Esophagus squamous epithelium (tissue), 5 donors: Measurements from ENCODE around the gene TMEM258. TPM values are rescaled to one million over a fixed set of nuclear protein-coding genes. Genes with fewer than 3 reads are reported as not detected.

ENCODE experiments used
- DNase-seq: peaks from one replicate; lab custom pipeline; 2025; lab: John Stamatoyannopoulos, UW
- H3K27ac ChIP-seq, 4 donors: fragments of 200-600 bp; sonication (generic); one replicate each; pipeline ENCODE4 v1.5.1; 2016 to 2019; ENCODE audit warnings: mild to moderate bottlenecking in 1 of 4
- H3K27me3 ChIP-seq, 4 donors: fragments of 200-600 bp; sonication (generic); 1 replicate in 3 of 4; 2 replicates in 1 of 4; pipeline versions ENCODE4 v1.5.1 to v1.6.0; 2017 to 2021; ENCODE audit warnings: antibody characterized with exemption in 1 of 4
- H3K36me3 ChIP-seq, 3 donors: fragments of 200-600 bp; sonication (generic); one replicate each; pipeline ENCODE4 v1.5.1; 2016 to 2019
- H3K4me1 ChIP-seq, 3 donors: fragments of 200-600 bp; sonication (generic); one replicate each; pipeline ENCODE4 v1.5.1; 2017 to 2019
- H3K4me3 ChIP-seq, 4 donors: fragments of 200-600 bp; sonication (generic); 1 replicate in 3 of 4; 2 replicates in 1 of 4; pipeline ENCODE4 v1.5.1; 2016 to 2019; ENCODE audit warnings: mild to moderate bottlenecking in 2 of 4, moderate library complexity in 1 of 4
- H3K9me3 ChIP-seq, 3 donors: fragments of 200-600 bp; sonication (generic); one replicate each; pipeline ENCODE4 v1.5.1; 2016 to 2019
- POLR2A ChIP-seq, 4 donors: fragments of 450-650 bp; IDR thresholded peaks; one replicate each; pipeline ENCODE4 v1.6.1; 2017; ENCODE audit warnings: antibody characterized with exemption in 4 of 4, mild to moderate bottlenecking in 4 of 4, moderate library complexity in 3 of 4
- WGBS, 2 donors: methylation state at CpG; one replicate each; pipeline ENCODE4 v1.1.5; 2018; 5-methylcytosine and 5-hydroxymethylcytosine counted together
- intact Hi-C: fragments of 100-400 bp; cut with DNase I; formaldehyde crosslinking; loops from one replicate; pipeline ENCODE4 v1.15.0; 2022
- total RNA-seq, 4 donors: library from RNA; depleted of rRNA; stranded (reverse); fragments of >200 nt; gene quantifications; one replicate each; pipeline ENCODE4 v1.1.0, GENCODE V29; 2016
- TF ChIP-seq, protein P1 (sequence below), 6 experiments: fragments of 450-650 bp in 4 of 6; fragments of 200-600 bp in 2 of 6; sonication (generic) in 2 of 6; IDR thresholded peaks; one replicate each; pipeline ENCODE4 v1.5.1; 2016 to 2019; ENCODE audit warnings: antibody characterized with exemption in 6 of 6, mild to moderate bottlenecking in 4 of 6, moderate library complexity in 4 of 6
- donor health status: DM: yes; HTN: yes; CAD: no.

TMEM258 gene
- total RNA-seq, 4 donors from 2014 or later: 32.3 to 54.2 (median 37.9) TPM

DNA sequence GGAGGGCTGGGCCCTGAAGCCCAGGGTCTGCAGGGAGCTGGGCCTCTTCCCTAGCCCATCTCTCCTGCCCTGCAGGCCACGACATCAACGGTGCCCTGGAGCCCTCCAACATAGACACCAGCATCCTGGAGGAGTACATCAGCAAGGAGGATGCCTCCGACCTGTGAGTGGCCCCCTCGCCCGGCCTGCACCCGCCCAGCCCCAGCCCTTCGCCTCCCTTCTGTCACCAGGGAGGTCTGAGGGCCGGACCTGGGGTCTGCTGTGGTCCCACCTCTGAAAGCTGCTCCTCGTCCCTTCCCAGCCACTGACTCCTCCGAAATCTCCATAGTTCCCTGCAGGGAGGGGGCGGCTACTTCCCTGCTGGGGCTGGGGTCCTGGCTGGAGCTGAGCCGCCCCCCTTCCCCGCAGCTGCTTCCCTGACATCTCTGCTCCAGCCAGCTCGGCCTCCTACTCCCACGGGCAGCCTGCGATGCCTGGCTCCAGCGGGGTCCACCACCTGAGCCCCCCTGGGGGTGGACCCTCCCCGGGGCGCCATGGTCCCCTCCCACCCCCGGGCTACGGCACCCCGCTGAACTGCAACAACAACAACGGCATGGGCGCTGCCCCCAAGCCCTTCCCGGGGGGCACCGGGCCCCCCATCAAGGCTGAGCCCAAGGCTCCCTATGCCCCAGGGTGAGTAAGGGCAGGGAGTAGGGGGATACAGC lies 26.7 kb downstream of the TMEM258 start:
- H3K4me3 ChIP-seq: no peak overlapping the region
- DNase-seq: no peak
- no peaks in the 10 kb centered on the region for H3K36me3 ChIP-seq
- 84 to 87% methylated on average over 6 to 8 of the region's 26 CpGs for WGBS, 2 donors
- TF ChIP-seq, protein P1, sequence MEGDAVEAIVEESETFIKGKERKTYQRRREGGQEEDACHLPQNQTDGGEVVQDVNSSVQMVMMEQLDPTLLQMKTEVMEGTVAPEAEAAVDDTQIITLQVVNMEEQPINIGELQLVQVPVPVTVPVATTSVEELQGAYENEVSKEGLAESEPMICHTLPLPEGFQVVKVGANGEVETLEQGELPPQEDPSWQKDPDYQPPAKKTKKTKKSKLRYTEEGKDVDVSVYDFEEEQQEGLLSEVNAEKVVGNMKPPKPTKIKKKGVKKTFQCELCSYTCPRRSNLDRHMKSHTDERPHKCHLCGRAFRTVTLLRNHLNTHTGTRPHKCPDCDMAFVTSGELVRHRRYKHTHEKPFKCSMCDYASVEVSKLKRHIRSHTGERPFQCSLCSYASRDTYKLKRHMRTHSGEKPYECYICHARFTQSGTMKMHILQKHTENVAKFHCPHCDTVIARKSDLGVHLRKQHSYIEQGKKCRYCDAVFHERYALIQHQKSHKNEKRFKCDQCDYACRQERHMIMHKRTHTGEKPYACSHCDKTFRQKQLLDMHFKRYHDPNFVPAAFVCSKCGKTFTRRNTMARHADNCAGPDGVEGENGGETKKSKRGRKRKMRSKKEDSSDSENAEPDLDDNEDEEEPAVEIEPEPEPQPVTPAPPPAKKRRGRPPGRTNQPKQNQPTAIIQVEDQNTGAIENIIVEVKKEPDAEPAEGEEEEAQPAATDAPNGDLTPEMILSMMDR (IDR thresholded peaks at IDR 0.05): no peak
- no peak for TF ChIP-seq POLR2A (IDR thresholded peaks at IDR 0.05)
- peaks cover 0 to 56% (median 0%) of the 10 kb centered on the region in 4 donors for H3K27me3 ChIP-seq
- H3K4me1 ChIP-seq: no peaks in the 10 kb centered on the region
- H3K9me3 ChIP-seq: no peaks in the 10 kb centered on the region
- no peak overlapping the region for H3K27ac ChIP-seq
- intact Hi-C loops: no loop called here

DNA sequence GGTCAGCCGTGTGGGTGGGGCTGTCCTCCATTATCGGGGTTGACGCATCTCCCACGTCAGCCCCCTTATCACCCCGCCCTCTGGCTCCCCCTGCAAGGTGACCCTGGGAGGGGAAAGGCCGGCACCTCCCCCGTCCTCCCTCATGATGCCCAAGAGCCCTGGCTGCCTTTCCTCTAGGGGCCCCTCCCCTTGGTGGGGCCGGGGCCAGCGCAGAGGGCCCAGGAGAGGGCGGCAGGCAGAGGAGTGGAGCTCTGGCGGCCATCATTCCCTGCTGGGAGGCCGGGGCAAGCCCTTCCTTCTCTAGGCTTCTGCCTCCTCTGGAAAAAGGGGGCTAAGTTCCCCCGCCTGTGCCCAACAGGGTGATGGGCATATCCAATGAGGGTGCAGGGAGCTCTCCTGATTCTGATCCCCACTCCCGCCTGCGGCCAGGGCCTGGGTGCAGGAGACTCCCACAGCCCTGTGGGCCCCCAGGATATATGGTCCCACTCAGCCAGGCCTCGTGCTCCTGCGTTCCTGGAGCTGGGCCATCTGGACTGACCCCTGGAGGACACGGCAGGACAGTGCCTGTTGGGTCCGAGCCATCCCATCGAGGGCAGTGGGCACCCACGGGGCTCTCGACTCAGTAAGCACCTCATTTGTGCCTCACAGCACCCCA lies 27.7 kb downstream of the TMEM258 start:
- DNase-seq: no peak
- Histone ChIP-seq H3K27ac (no peak overlapping the region), H3K4me3 (no peak overlapping the region), H3K4me1 (no peaks in the 10 kb centered on the region), H3K27me3 (peaks cover 0 to 62% (median 0%) of the 10 kb centered on the region in 4 donors), H3K9me3 (no peaks in the 10 kb centered on the region), H3K36me3 (no peaks in the 10 kb centered on the region)
- no peak for TF ChIP-seq POLR2A (IDR thresholded peaks at IDR 0.05)
- TF ChIP-seq, protein P1 (IDR thresholded peaks at IDR 0.05): no peak
- intact Hi-C loops: no loop called here
- WGBS, 2 donors: 28% methylated on average over 4 of the region's 22 CpGs; no CpG with 5 or more reads in 1 of the 2 donors

DNA sequence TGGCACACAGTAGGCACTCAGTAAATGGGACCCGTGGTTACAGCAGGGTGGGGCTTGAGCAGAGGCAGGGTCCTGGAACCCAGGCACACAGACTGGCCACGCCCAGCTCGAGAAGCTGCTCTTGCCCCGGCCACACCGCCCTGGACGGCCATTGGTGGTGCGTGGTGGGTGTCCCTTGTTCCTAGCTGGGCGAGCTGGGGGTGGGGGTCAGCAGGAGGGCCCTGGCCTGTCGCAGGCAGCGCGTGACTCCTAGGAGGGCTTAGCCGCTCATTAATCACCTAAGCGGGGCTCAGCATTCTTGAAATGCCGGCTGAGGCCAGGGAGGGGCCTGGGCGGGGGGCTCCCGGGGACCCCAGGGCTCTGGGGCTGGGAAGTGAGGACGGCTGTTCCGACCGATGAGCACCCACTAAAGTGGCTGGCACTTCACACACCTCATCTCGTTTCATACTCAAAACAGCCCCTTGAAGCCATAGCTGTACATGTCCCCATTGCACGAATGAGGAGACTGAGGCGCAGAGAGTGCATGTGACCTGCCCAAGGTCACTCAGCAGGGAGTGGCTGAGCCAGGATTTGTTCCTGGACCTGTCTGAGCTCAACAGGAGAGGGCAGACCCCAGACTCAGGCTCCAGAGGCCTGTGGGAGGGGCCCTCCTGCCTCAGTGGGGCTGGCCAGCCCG lies 28.3 kb downstream of the TMEM258 start:
- Histone ChIP-seq H3K4me1 (no peaks in the 10 kb centered on the region), H3K36me3 (no peaks in the 10 kb centered on the region), H3K9me3 (no peaks in the 10 kb centered on the region), H3K4me3 (no peak overlapping the region), H3K27ac (no peak overlapping the region), H3K27me3 (peaks cover 0 to 55% (median 0%) of the 10 kb centered on the region in 4 donors)
- intact Hi-C loops: no loop called here
- TF ChIP-seq POLR2A (IDR thresholded peaks at IDR 0.05): no peak
- TF ChIP-seq, protein P1 (IDR thresholded peaks at IDR 0.05): no peak
- WGBS, 2 donors: 60 to 62% methylated on average over 9 to 12 of the region's 23 CpGs
- DNase-seq: no peak

DNA sequence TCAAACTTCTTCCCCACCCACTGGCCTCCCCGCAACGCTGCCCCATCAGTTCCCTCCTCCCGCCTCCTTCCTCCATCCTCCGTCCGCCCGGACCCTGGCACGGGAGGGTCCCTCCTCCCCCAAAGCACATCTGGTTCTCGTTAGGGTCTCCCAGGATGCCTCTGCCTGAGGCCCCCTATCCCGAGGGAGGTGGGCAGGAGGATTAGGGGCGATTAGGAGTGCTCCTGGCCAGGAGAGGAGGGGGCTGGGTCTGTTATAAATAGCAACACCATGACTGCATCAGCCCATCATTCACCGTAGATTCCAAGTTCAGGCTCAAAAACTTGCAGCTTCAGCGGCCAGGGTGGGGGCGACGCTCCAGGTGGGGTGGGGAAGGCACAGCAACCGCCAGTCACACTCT lies 29.6 kb downstream of the TMEM258 start:
- intact Hi-C loops: no loop called here
- H3K4me3 ChIP-seq: no peak overlapping the region
- H3K27ac ChIP-seq: no peak overlapping the region
- TF ChIP-seq POLR2A (IDR thresholded peaks at IDR 0.05): no peak
- TF ChIP-seq, protein P1 (IDR thresholded peaks at IDR 0.05): no peak
- DNase-seq: no peak
- H3K4me1 ChIP-seq: no peaks in the 10 kb centered on the region
- peaks cover 0 to 54% (median 0%) of the 10 kb centered on the region in 4 donors for H3K27me3 ChIP-seq
- no peaks in the 10 kb centered on the region for H3K9me3 ChIP-seq
- H3K36me3 ChIP-seq: no peaks in the 10 kb centered on the region
- 20 to 48% methylated on average over 1 to 12 of the region's 15 CpGs for WGBS, 2 donors

DNA sequence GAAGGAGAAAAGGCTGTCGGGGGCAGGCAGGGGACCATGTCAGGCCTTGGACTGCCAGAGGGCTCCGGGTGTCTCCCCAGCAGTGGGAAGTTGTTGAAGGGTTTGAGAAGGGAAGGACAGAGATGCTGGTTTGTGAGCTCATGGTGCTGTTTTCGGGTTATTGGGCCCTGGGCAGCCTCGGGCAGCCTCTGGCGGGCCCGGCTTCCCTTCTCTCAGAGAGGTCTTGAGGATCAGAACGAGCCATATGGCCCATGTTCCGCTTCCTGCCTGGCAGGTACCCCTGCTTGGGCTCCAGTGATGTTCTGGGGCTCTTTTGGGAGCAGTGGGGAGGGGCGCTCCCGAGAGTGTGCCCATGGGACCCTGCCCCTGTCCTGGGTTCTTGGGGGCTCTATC lies 30.2 kb downstream of the TMEM258 start:
- DNase-seq: no peak
- no peak overlapping the region for H3K4me3 ChIP-seq
- no peaks in the 10 kb centered on the region for H3K36me3 ChIP-seq
- TF ChIP-seq POLR2A (IDR thresholded peaks at IDR 0.05): no peak
- TF ChIP-seq, protein P1 (IDR thresholded peaks at IDR 0.05): no peak
- intact Hi-C loops: no loop called here
- no peak overlapping the region for H3K27ac ChIP-seq
- H3K27me3 ChIP-seq: peaks cover 0 to 54% (median 0%) of the 10 kb centered on the region in 4 donors
- H3K9me3 ChIP-seq: no peaks in the 10 kb centered on the region
- H3K4me1 ChIP-seq: no peaks in the 10 kb centered on the region
- 55 to 71% methylated on average over 3 to 7 of the region's 10 CpGs for WGBS, 2 donors
